Posterior cingulate gyrus (tissue), 11 donors: ENCODE measurements around the gene PRKN.
A peak's percentile ranks its signal among the peaks of the same experiment; 100 is the strongest.

Experiments used
- DNase-seq, 10 donors: peaks; one replicate each; pipeline versions ENCODE4 v3.0.0 to v3.0.0-alpha.2; 2020 to 2021; ENCODE audit warnings: mixed read lengths in 3 of 10
- intact Hi-C: fragments of 100-400 bp; cut with DNase I; formaldehyde crosslinking; loops from one replicate; pipeline ENCODE4 v1.15.1; 2023

Gene PRKN

DNA sequence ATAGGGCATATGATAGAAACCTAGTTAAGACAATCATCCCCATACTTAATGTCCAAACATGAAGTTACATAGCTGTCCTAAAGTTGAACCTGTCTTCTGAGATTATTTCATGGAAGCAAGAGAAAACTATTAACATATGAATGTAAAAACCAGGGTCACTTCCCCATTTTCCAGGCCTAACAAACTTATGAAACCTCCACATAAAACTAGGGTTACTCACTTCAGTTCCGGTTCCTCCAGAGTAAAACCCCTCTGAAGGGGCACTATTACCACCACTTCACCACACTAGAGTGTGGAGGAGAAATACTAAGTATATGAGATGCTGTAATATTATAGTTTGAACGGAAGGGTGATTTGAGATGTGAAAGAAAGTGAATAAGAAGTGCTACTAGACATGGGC lies 14.9 kb downstream of the PRKN start:
- DNase-seq, result no peak
- intact Hi-C loops, result no loop called here

DNA sequence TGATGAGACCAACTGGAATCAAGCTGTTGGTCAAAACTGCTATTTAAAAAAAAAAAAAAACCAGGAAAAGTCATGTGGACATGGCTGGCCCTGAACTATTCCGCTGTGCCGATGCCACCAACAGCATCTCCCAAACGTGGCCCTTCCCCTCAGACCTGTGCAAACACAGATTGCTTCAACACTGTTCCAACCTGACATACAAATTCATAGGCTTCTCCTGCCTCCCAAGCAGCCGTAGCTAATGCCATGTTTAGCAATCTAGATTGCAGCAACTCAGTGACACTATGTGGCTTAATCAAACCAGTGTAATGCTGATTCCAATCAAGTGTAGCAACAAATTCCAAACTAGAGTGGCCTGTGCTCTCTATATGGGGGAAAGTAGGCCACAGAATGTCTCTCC lies 16.2 kb downstream of the PRKN start:
- peak in 1 of 10 donors; percentile 51 for DNase-seq
- intact Hi-C loops, result no loop called here

DNA sequence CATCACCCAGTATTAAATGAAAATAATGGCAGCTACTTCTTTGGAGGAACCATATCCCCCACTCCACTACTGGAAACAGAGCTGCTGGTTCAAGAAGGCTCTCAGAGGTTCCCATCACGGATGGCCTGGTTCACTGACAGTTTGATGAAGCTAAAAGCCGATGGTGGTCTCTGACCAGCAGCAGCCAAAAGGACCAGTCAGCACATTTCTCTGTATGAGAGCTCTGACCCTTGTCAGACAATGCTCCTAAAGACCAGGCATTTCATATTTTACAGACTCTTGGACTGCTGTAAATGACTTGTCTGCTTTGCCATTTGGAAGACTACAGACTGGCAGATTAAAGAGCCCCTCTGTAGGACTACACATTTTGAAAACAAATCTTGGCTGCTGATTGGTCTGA lies 16.6 kb downstream of the PRKN start:
- DNase-seq, result no peak
- intact Hi-C loops, result no loop called here

DNA sequence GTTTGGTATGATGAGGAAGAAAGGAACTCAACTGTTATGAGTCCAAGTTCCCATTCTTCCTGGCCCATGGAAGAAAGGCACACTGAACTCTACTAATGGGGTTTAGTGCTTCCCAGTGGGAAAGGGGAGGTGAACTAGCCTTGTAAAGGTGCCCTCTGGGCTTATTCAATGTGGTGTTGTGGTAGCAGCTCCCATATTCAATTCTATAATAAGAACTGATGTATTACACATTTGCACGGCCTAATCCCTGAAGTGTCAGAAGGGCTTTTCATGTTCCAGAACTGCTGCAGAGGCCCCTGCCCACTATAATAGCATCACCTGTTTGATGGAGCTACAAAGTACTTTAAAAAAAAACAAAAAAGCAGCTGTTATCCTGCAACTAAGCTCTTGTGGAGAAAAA lies 17.1 kb downstream of the PRKN start:
- intact Hi-C loops, result no loop called here
- DNase-seq, result no peak

DNA sequence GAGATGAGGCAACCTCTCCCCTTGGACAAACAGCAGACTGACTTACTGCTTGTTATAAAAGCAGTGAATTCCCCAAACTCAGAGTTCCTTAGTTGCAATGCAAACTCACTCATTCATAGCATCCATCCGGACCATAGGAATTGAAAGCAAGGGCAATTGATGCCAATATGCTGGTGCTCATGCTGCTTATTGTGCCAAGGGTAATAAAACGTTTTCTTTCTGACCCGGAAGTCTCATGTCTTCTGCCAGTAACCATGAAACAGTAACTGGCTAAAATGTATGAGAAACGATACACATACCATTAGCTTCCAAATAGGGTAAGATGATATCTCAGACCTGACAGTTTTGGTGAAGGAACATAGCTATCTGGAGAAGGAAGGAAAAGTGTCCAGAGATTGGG lies 18.1 kb downstream of the PRKN start:
- DNase-seq, result no peak
- intact Hi-C loops, result no loop called here

DNA sequence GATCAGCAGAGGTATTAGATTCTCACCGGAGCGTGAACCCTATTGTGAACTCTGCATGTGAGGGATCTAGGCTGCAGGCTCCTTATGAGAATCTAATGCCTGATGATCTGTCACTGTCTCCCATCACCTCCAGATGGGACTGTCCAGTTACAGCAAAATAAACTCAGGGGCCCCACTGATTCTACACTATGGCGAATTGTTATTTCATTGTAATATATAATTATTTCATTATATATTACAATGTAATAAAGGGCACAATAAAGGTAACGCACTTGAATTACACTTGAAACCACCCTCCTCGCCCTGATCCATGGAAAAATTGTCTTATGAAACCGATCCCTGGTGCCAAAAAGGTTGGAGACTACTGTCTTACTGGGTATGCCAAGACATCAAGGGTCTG lies 18.6 kb downstream of the PRKN start:
- no peak for DNase-seq
- intact Hi-C loops, result no loop called here

DNA sequence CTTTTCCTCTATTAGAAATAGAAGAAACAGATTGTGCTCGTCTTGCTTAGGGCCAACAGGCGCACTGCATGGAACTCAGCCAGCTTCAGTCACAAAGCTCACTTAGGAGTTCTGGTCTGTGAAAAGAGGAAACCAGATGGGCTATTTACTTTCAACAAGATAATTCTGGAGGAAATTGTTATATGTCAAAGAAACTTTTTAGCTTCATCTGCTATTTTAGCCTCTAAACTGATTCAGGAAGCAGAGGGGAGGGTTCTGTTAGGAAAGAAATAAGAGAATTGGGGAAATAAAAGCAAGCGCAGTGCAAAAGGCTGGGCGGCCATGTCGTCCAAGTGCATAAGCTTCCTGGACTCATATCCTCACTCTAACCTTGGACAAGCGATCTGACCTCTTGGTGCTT lies 21.3 kb downstream of the PRKN start:
- peak in 8 of 10 donors; percentile 42 to 89 (median 52) for DNase-seq
- intact Hi-C loops, result no loop called here

DNA sequence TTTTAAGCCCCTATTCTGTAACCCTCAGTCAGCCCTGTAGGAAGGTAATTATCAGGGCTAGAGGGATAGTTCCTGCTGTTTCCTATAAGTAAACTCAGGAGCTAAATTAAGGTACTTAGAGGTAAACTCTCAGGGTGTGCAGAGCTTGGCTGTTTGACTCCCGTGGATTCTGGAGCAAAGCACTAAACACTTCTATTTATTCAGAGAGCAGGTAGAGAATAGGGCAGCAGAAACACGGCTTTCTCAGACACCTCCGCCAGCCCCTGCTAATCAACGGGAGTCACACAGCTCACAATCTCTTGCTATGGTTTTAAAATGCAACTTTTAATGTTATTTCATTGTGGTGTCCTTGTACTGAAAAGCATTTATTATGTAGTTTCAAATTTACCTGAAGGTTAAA lies 21.8 kb downstream of the PRKN start:
- intact Hi-C loops, result no loop called here
- DNase-seq, result no peak

DNA sequence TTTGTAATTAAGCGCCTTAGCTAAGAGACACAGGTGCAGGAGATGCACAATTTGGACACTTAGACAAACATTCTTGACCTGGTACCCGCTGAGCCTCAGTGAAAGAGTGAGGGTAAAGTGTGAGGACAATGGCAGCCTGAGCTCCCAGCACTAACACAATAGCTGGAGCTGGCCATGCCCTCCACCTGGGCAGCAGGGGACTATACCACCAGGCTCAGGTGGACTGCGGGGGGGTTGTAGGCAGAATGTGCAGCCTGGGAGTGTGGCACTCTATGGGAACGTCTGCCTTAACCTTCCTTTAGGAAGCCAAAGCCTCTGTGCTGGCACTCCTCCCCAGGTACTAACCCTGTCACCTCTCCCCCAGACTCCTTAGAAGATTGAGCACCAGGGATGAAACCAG lies 23.6 kb downstream of the PRKN start:
- intact Hi-C loops, result no loop called here

DNA sequence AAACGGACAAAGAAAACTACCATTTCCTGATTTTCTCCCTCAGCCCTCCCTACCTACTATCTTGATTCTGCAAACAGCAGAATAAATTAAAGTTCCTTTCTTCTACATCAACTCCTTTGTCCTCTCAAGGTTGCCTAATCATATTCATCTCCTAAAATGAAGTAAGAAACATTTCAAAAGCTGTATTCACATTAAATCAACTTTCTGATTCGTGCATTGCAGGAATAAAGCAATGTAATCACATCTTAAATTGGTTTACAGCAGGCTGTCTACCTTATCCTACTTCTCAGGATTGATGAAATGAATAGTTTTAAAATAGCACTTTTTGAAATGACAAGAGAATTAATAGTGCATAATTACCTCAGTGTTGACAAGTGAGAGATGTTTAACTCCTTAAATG lies 25.1 kb downstream of the PRKN start:
- DNase-seq, result no peak
- intact Hi-C loops, result no loop called here

More for the DNA sequence above, 23.6 kb downstream of the PRKN start:
- peak in 1 of 10 donors; percentile 28 for DNase-seq

DNA sequence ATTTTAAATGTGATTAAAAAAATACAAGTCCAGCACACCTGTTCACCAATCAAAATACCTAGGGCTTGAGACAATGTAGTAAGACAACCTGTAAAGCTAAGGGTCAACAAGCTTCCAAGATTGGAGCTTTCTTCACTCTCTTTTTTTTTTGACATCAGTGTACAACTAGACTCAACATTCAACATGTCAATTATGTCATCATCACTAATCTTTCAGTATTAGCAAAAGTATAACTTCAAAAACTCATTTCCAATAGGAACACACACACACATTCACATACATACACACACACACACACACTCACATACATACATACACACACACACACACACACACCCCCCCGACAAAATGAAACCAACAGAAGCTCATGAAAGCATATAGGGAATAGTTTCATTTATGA lies 26.0 kb downstream of the PRKN start:
- DNase-seq, result no peak
- intact Hi-C loops, result no loop called here

DNA sequence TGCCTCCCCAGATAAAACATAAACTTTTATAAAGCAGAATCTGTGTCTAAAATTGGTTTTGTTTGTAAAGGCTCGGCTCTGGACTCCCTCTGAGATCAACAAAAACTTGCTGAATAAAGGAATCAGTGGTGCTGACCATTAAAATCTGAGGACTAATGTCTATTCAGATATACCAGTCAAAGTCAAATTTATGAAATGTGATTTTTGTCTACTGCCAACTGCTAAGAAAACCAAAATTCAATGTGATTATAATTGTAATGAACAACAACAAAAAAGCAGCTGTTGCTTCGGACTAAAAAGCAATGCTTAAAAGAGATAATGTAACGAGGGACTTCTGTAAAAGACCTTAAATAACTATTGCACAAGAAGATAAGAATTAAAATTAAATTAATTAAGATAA lies 26.6 kb downstream of the PRKN start:
- DNase-seq, result no peak
- intact Hi-C loops, result no loop called here

DNA sequence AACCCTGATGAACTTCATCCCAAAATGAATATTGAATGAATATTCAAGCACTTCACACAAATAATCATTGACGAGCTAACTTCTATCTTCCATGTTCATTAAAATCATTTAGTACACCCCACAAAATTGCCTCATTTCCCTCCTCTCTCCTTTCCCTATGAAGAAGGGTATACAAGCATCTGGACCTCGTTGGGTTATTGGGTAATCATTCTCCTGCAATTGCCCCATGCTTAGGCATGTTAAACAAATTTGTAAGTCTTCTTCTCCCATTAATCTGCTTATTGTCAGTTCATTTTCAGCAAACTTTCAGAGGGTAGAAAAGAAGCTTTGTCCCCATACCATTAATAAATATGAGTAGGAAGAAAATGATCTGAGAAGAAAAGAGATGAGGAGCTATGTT lies 27.6 kb downstream of the PRKN start:
- DNase-seq, result no peak
- intact Hi-C loops, result no loop called here

DNA sequence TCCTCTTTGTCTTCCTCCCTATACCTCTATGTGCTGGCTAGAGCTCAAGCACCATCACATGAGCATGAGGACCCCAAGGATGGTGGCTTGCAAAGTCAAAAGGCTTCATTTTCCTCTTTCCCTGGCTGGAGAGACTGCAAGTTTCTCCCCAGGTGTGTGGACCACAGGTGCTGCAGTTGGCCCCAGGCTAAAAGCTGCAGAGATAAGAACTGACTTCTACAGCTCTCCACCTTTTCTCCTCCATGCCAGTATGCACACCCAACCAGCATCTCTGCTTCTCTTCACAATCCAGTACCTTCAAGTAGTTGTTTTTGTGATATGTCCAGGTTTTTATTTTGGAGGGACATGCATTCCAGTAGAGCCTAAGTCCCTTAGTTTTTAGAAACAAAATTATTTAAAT lies 29.1 kb downstream of the PRKN start:
- no peak for DNase-seq
- intact Hi-C loops, result no loop called here

DNA sequence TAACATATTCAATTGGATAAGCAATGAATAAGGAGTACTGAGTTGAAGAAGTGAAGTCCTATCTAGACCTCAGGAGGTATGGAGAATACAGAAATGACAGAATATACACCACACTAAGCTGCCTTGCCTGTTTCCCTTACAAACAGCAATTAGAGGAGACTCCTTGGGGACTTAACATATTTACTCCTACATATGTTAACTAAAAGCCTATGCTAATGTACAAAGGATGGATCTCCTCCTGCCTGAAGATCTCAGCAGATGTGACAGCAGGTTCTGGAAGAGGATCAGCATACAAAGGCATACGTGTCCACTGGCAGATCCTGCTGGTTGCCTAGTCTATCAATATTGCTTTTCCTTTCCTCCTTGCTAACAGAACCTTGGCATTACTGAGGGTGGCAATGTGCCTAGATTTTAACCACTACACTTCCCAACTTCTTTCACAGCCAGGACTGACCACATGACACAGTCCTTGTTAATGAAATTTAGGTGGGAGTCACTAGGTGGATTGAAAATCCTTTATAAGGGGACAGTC lies 29.6 kb downstream of the PRKN start:
- intact Hi-C loops, result no loop called here
- DNase-seq, result no peak

DNA sequence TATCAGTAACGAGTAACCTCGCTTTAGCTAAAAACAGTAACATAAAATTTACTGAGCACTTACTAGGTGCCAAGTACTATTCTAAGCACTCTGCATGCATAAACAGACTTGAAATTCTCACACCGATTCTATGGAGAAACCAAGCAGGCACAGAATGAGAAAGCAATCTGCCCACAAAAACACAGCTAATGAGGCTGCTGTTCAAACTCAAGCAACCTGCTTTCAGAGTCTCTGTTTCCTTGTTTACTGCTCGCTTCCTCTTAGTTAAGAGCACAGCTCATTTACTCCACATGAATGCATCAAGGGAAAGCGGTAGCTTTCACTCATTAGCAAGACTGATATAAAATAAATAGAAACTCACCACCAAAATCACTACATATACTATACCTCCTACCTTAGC lies 37.4 kb downstream of the PRKN start:
- intact Hi-C loops, result no loop called here
- DNase-seq, result no peak

DNA sequence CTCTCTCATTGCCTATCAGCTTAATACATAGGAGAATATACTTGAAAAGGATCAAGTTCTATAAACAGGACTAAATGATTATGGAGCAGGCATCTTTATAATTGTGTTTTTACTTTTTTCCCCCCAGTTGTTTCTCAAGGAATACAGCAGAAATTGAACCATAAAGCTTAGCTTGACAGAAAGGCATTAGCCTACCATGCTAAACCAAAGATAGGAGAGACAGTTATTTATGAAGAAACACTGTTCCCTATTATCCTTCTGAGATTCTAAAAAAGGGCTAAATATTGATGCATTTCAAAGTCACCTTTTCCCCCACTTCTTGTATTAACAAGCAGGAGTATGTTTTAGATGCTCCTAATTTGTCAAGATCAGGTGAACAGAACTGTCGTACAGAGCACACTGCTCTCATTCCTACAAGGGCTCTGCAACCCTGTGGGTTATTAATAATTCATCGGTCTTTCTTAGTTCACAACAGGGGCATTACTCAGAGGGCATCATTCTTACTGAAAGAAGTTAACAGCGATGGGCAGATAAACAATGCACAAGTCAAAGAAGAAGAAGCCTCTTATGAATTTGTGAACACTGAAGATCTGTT lies 38.7 kb downstream of the PRKN start:
- intact Hi-C loops, result no loop called here
- no peak for DNase-seq

DNA sequence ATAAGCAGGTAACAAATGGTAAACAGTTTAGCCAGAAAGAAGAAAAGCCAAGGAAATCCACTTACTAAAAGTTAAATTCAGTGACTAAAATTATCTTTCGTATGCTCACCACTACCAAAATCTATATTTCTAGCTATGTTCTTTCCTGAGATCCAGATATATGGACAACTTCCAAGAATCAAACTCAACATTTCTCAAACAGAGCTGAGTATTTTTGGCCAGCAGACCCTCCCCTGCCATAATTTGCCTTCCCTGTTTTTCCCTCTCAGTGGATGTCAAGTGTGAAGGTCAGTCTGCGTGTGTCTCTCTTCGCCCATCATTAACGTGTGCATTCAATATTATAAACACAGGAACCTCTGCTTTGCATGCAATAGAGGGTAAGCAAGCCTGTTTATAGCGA lies 42.0 kb downstream of the PRKN start:
- no peak for DNase-seq
- intact Hi-C loops, result no loop called here

DNA sequence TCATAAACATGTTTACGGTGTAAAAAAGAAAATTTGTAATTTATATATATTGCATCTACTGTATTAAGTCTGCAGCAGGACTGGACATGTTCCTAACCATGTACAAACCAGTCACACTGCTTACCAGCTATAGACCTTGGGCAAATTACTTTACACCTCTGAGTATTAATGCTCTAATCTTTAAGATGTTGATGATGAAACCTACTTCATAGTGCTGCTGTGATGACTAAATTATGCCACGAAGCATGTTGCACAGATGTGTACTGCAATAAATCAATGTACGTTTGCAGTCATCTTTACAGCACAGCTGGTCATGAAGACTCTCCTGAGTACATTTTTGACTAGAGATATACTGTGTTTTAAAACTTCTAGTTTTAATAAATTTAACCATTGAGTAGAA lies 42.6 kb downstream of the PRKN start:
- intact Hi-C loops, result no loop called here
- no peak for DNase-seq

DNA sequence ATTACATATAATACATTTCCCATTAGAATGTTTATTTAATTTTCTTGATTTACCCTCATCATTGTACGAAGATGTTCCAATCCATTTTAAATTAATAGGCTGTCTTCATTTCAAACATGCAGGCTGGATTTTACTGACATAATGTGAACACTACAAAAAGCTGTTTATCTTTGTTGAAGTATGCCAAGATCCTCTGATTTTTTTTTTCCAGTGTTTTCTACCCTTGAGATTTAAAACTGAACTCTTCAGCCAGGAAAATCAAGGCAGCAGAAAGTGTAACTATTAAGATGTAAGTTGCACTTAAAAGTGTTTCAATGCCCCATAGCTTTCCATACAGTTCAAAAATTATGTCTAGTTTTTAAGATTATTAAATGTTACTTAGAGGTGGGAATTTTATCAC lies 43.5 kb downstream of the PRKN start:
- DNase-seq, result no peak
- intact Hi-C loops, result no loop called here

DNA sequence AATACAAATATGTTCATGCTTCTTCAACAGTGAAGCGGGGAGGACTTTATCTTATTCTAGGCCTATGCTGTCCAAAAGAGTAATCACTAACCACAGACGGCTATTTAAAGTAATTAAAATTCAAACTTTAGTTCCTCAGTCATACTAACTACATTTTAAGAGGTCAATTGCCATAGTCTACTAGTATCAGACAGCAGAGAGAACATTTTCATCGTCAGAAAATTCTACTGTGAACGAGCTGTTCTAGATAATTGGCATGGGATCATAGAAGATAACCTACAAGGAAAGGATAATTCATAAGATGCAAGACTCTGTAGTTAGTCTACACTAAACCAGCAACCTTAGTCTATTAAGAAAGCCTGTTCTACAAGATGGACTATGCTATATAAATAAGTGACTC lies 44.4 kb downstream of the PRKN start:
- intact Hi-C loops, result no loop called here
- no peak for DNase-seq

DNA sequence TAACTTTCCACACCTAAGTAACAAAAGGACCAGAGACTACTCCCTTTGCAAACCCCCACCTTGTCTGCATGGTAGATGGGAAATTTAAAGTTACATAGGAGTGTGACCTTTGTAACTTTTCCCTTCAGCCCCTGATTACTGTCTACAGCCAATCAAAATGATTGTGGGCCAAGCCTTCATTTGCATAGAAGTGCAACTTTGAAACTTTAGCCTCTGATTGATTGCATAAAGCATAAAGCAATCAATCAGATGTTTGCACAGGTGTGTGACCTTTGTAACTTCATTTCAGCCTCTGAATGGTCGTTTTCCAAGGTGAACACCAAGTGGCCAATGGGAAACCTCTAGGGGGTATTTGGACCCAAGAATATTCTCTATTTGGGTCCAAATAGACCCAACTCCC lies 46.1 kb downstream of the PRKN start:
- intact Hi-C loops, result no loop called here
- DNase-seq, result no peak

DNA sequence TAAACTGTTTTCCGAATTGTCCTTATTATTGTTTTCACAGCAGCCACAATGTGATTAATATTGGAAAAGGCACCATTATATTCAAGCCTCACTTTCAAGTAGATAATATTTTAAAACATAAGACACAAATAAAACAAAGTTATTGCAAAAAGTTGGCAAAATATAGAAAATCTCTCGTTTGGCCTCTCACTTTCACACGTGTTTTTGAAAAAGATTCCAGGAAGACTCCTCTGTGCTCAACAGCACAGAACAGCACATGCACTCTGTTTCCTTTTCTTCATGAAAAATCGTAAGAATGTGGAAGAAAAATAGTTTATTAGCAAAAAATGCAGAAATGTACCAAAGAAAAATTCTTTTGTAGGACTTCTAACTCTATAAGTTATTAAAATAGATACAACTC lies 46.7 kb downstream of the PRKN start:
- DNase-seq, result no peak
- intact Hi-C loops, result no loop called here
